OCI-LY3 (cell line): ENCODE data around the gene EYS.

Experiments used
- CTCF ChIP-seq: fragments of 200-600, 300-600 bp; sonication (generic); IDR thresholded peaks from 2 replicates; pipeline ENCODE4 v1.5.1; 2014; ENCODE audit warnings: antibody characterized with exemption, low read length, low read depth
- EZH2phosphoT487 ChIP-seq: fragments of 200-600 bp; shearing (Covaris generic); IDR thresholded peaks from 2 replicates; pipeline ENCODE4 v1.6.1; 2018; ENCODE audit warnings: antibody characterized with exemption, mixed run types, low read depth

DNA sequence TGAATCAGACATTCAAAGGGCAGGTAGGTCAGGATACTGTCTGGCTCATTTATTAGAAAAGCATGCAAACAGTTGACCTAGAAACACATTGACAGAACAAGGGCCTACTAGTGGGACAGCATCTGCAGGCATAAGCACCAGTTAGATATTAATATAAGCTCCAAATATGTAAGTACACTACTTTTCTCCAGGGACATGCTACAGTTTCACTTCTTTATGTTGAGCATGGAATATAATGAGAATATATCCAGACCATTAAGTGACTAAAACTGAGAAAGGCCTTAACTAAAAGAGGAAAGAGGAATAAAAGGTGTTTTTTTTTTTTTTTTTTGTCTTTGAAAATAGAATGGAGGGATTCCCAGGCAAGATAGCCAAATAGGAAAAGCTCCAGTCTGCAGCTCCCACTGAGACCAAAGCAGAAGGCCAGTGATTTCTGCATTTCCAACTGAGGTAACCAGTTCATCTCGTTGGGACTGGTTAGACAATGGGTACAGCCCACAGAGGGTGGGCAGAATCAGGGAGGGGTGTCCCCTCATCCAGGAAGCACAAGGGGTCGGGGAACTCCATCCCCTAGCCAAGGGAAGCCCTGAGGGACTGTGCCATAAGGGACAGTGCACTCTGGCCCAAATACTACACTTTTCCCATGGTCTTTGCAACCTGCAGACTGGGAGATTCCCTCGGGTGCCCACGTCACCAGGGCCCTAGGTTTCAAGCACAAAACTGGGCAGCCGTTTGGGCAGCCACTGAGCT lies 1819.8 kb downstream of the EYS start:
- TF ChIP-seq CTCF, result no peak
- TF ChIP-seq EZH2phosphoT487, result no peak
